Astrocyte of the cerebellum (primary cell): ENCODE measurements around the gene RER1.

Experiments
- DNase-seq: peaks from one replicate; pipeline ENCODE4 v3.0.0-alpha.2; 2011; ENCODE audit warnings: low read depth
- H3K4me3 ChIP-seq: 2 replicates; pipeline ENCODE4 v1.5.1; 2011; ENCODE audit warnings: mild to moderate bottlenecking, low read depth, low read length, moderate library complexity
- CTCF ChIP-seq: IDR thresholded peaks from 2 replicates; pipeline ENCODE4 v1.5.1; 2012; ENCODE audit warnings: low read length, low read depth, moderate library complexity, mild to moderate bottlenecking; ENCODE audit errors: missing control alignments
- in situ Hi-C: cut with HindIII; loops from 2 replicates; pipeline ENCODE4 v1.10.0; 2017; ENCODE audit warnings: low sequenced_read_pairs

RER1 gene

GRCh38 chr1:2412395-2412772 lies 20.7 kb downstream of the RER1 start, which contains the start of gene PEX10:
TSS of gene PEX10 (minus strand) at chr1:2412564. CDS start at chr1:2412502, 62 bp downstream.
- TF ChIP-seq CTCF, result no peak
- DNase-seq, result peak; percentile 84
- H3K4me3 ChIP-seq, result peak within 1 kb of the TSS; percentile 84
- in situ Hi-C loops, result no loop called here

- TF ChIP-seq CTCF, result no peak
- no peak for DNase-seq
- in situ Hi-C loops, result no loop called here
- H3K4me3 ChIP-seq, result peak overlapping the region; percentile 84
Measured at GRCh38 chr1:2412773-2413494, 21.3 kb downstream of the RER1 start.

- in situ Hi-C loops, result no loop called here
- no peak for DNase-seq
- H3K4me3 ChIP-seq, result peak overlapping the region; percentile 84
- TF ChIP-seq CTCF, result no peak
Measured at GRCh38 chr1:2413495-2414296, 22.1 kb downstream of the RER1 start.

DNA sequence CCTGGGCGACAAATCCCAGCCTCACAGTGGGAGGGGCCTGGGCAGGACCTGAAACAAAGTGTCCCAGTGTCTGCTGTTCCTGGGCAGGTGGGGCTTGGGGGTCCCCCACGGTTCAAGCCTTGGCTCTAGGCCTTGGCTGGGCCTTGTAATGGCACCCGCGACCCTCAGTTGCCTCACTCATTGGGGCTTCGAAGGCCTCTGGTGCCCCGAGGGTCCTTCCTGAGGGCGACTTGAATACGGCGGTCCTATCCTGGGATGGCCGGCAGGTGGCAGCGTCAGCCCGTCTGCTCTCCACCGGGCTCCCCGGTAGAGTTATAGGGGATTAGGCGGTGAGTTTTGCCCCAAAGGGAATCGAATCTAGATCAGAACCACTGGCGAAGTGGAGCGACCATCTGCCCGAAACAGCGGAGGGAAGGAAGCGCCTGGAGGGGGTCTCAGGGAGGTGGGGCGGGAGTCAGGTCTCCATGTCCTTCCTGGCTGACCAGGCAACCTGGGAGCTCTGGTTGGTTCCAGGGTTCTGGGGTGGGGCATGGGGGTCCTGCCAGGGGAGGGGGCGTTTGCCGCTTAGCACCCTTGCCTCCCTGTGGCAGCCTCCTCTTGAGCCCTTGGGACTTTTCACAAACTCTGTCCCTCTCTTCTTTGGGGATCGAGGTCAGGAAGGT lies 22.8 kb downstream of the RER1 start:
- in situ Hi-C loops, result no loop called here
- TF ChIP-seq CTCF, result peak; percentile 91
- DNase-seq, result peak; percentile 16
- no peak overlapping the region for H3K4me3 ChIP-seq

GRCh38 chr1:2415337-2415736 lies 23.7 kb downstream of the RER1 start:
- in situ Hi-C loops, result no loop called here
- no peak overlapping the region for H3K4me3 ChIP-seq
- TF ChIP-seq CTCF, result no peak
- no peak for DNase-seq

DNA sequence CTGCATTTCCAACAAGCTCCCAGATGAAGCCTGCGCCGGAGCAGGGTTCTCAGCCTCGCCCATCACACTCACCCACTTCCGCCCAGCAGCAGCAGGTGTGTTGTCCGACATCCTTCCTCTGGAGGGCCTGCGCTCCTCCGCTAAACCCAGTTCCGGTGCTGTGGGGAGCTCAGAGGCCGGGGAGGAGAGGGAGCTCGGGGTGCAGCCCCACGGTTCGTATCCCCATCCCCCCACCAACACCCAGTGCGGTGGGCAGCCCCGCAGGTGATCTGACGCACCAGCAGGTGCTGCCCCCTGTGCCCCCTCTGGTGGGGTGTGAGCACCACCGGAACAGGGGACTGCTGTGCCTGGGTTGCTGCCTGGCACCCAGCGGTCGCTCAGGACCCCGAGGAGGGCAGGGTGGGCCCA lies 24.2 kb downstream of the RER1 start:
- DNase-seq, result no peak
- in situ Hi-C loops, result no loop called here
- H3K4me3 ChIP-seq, result no peak overlapping the region
- no peak for TF ChIP-seq CTCF
